ENCODE measurements around the gene PTPRG.
A peak's percentile ranks its signal among the peaks of the same experiment; 100 is the strongest.

The PTPRG gene

DNA sequence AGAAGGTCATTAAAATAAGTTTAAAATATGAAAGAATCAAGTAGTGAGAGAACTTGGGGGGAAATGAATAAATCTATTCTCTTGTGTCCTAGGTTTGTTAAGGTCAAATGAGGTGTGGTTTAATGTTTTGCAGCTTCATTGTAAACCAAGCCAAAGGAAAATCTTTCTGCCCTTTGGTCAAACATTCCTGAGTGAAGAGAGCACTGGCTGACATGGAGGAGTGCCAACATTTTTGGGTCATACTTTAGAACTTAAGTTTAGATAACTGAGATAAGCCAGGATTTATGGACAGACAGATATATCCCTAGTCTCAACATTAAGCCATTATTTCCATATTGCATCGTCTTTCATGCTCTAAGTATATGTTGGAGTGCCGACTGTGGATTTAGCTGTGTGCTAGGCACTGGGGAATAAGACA lies 66.4 kb downstream of the PTPRG start:
- H3K4me3 Mint-ChIP-seq, result no peak overlapping the region
- peaks cover 1% of the 10 kb centered on the region for H3K9me3 Mint-ChIP-seq
- no peaks in the 10 kb centered on the region for H3K36me3 Mint-ChIP-seq
- peaks cover 3% of the 10 kb centered on the region for H3K4me1 Mint-ChIP-seq
- no peaks in the 10 kb centered on the region for H3K27me3 Mint-ChIP-seq
- no peak for DNase-seq (ENCODE audit: low spot score in 2 of 2)
- no peak for ATAC-seq (ENCODE audit: low read depth)
- no peak overlapping the region for H3K27ac Mint-ChIP-seq

DNA sequence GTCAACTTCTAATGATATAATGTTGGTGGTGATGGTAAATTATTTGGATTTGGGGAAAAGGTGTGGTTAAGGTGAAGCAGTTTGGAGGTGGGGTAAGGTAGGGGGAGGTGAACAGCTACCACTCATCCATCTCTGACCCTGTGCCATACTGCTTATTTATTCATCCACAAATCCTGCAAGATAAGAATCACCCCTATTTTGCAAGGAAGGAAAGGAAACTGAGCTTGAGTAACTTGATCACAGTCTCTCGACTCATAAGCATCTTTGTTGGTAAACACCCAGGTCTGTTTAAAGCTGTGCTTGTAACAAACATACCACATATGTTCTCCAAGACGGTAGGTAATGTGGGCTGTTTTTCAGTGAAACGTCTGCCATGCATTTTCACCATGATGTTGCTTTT lies 67.3 kb downstream of the PTPRG start:
- H3K27me3 Mint-ChIP-seq, result no peaks in the 10 kb centered on the region
- DNase-seq (ENCODE audit: low spot score in 2 of 2) (no peak), ATAC-seq (ENCODE audit: low read depth) (no peak)
- no peak overlapping the region for H3K27ac Mint-ChIP-seq
- peaks cover 6% of the 10 kb centered on the region for H3K4me1 Mint-ChIP-seq
- no peaks in the 10 kb centered on the region for H3K36me3 Mint-ChIP-seq
- peaks cover 4% of the 10 kb centered on the region for H3K9me3 Mint-ChIP-seq
- H3K4me3 Mint-ChIP-seq, result no peak overlapping the region

DNA sequence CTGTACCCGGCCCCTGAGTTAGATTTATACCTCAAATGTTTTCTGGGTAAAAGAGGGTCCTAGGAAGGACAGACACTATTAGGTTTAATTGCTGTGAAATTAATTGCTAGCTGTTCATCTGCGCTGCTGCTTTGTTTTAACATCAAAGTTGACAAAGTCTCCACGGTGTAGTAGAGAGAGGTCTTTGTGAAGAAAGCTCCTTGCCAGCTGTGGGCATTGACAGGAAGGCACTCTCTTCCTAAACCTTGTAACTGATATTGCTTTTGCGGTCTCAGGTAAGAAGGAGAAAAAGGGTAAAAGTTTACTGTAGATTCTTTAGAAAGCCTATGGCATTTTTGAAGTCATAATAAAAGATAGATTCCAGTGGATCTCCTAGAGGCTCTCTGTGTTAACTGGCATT lies 68.1 kb downstream of the PTPRG start:
- DNase-seq (ENCODE audit: low spot score in 2 of 2), result no peak
- peaks cover 5% of the 10 kb centered on the region for H3K9me3 Mint-ChIP-seq
- H3K36me3 Mint-ChIP-seq, result no peaks in the 10 kb centered on the region
- no peak for ATAC-seq (ENCODE audit: low read depth)
- H3K27ac Mint-ChIP-seq, result no peak overlapping the region
- no peaks in the 10 kb centered on the region for H3K27me3 Mint-ChIP-seq
- no peak overlapping the region for H3K4me3 Mint-ChIP-seq
- H3K4me1 Mint-ChIP-seq, result peaks cover 6% of the 10 kb centered on the region

DNA sequence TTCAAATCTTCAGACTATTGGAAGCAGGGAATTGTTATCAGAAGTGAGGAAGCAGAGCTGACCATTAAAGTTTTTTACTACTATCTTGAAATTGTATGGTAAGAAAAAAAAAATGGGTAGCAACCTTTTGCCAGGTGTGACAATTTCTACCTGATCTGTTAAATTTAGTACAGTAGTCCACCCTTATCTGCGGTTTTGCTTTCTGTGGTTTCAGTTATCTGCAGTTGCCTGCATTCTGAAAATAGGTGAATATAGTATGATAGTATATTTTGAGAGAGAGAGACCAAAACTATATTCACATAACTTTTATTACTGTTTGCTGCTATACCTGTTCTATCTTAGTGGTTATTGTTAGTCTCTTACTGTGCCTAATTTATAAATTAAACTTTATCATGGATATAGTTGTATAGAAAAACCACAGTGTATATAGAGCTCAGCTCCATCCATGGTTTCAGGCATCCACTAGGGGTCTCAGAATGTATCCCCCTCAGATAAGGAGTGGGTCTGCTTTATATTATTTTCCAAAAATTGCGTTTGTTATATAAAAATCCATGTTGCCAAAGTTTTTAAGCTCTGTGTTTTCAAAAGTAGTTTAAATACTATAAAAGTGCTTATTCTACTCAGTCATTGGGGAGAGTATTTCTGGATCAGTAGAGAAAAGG lies 69.9 kb downstream of the PTPRG start:
- no peaks in the 10 kb centered on the region for H3K27me3 Mint-ChIP-seq
- H3K4me1 Mint-ChIP-seq, result peaks cover 6% of the 10 kb centered on the region
- DNase-seq (ENCODE audit: low spot score in 2 of 2) (no peak), ATAC-seq (ENCODE audit: low read depth) (no peak)
- H3K27ac Mint-ChIP-seq, result no peak overlapping the region
- no peak overlapping the region for H3K4me3 Mint-ChIP-seq
- H3K9me3 Mint-ChIP-seq, result peaks cover 3% of the 10 kb centered on the region
- H3K36me3 Mint-ChIP-seq, result no peaks in the 10 kb centered on the region

DNA sequence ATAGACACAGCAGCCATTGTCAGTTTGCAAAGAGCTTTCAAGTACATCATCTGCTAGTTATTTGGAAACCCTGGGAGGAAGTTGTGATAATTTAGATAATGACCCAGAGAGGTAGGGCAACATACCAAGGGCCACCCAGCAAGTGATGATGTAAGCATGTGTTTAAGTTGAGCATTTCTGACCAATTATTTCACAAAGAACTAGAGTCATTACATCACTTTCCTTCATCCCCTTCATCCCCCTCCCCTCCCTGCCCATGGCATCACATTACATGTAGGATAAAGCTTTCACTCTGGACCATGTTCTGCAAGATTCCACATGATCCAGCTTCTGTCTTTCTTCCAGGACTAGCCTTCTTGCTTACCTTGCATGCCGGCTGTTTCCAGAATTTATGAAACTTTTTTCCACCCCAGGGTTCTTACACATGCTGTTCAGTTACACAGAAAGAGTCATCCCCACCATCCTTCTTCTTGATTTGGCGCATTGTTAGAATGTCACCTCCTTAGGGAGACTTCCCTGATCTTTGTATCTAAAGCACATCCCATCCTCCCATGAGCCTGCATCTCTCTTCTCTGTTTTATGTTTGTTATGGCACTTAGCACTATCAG lies 71.3 kb downstream of the PTPRG start:
- Mint-ChIP-seq H3K27ac (no peak overlapping the region), H3K4me3 (no peak overlapping the region), H3K4me1 (peaks cover 16% of the 10 kb centered on the region), H3K36me3 (no peaks in the 10 kb centered on the region), H3K9me3 (peaks cover 3% of the 10 kb centered on the region), H3K27me3 (no peaks in the 10 kb centered on the region)
- no peak for ATAC-seq (ENCODE audit: low read depth)
- DNase-seq (ENCODE audit: low spot score in 2 of 2), result no peak

DNA sequence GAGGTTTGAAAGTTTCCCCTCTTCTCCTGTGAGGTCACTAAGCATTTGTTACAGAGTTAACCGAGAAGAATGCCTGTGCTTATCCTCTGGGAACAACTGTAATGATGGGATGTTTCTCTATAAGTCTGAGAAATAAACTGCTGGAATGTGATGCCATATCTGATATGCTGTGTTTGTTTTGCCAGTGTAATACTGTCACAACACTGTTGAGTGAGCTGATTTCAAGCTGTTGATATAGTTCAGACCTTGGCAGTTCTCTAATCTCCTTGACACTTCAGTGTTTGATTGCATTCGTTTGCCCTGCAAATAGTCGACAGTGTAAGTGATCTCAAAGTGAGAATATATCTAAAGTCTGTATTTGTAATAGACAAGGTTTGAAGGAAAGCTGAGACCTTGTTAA lies 73.3 kb downstream of the PTPRG start:
- H3K36me3 Mint-ChIP-seq, result no peaks in the 10 kb centered on the region
- H3K4me1 Mint-ChIP-seq, result peaks cover 16% of the 10 kb centered on the region
- DNase-seq (ENCODE audit: low spot score in 2 of 2), result no peak
- H3K4me3 Mint-ChIP-seq, result no peak overlapping the region
- H3K27me3 Mint-ChIP-seq, result no peaks in the 10 kb centered on the region
- no peak overlapping the region for H3K27ac Mint-ChIP-seq
- no peak for ATAC-seq (ENCODE audit: low read depth)
- H3K9me3 Mint-ChIP-seq, result peaks cover 3% of the 10 kb centered on the region

DNA sequence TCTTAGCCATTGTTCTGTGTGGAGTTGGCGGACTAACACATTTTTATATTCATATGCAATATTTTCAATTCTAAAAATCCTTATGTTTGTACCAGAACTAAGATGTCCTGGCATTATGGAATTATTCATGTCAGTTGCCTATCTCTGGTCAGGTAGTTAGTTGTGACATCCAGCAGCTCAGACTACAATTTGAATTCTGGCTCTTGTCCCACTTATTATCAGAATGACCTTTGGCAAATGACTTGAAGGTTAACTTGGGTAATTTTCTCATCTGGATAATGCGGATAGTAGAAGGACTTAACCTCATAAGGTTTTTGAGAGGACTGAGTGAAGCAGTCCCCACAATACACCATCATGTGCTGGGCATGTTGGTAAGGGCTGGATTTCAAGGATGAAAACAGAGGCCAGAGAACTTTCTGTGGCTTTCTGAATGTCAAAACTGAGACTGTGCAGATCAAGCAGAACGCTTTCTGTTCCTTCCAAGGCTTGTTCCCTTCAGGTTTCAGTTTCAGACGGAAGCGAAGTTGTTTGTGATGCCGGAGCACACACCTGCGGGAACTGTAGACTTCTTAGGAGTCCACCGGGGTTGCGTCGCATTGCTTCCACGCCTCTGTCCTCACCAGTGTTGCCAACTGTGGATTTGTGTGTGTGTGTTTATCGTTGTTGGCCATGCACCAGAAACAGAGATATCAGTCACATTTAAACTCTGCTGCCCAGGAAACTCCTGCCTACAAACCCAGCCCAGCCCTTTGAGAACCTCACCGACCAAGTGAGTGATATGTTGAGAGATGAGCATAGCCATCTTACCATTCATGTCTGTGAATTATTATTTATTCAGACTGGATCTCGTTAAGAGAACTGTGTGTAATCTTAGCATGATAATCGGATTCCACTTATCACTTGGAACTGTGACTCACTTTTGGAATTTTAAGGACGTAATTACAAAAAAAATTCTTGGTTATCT lies 76.0 kb downstream of the PTPRG start:
- DNase-seq (ENCODE audit: low spot score in 2 of 2) (peak; percentile 10 to 30), ATAC-seq (ENCODE audit: low read depth) (peak; percentile 95)
- H3K4me3 Mint-ChIP-seq, result peak overlapping the region; percentile 82
- no peaks in the 10 kb centered on the region for H3K36me3 Mint-ChIP-seq
- H3K27me3 Mint-ChIP-seq, result no peaks in the 10 kb centered on the region
- peak overlapping the region; percentile 87 for H3K27ac Mint-ChIP-seq
- H3K9me3 Mint-ChIP-seq, result peaks cover 5% of the 10 kb centered on the region
- peaks cover 18% of the 10 kb centered on the region for H3K4me1 Mint-ChIP-seq

DNA sequence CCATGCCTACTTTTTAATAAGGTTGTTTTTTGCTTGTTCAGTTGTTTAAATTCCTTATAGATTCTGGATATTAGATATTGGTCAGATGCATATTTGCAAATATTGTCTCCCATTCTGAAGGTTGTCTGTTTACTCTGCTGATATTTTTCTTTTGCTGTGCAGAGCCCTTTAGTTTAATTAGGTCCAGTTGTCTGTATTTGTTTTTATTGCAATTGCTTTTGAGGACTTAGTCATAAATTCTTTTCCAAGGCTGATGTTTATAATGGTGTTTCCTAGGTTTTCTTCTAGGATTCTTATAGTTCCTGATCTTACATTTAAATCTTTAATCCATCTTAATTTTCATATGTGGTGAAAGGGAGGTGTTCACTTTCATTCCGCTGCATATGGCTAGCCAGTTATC lies 77.4 kb downstream of the PTPRG start:
- Mint-ChIP-seq H3K9me3 (peaks cover 1% of the 10 kb centered on the region), H3K4me3 (peak overlapping the region; percentile 32), H3K36me3 (no peaks in the 10 kb centered on the region), H3K4me1 (peaks cover 15% of the 10 kb centered on the region), H3K27ac (no peak overlapping the region), H3K27me3 (no peaks in the 10 kb centered on the region)
- DNase-seq (ENCODE audit: low spot score in 2 of 2), result no peak
- ATAC-seq (ENCODE audit: low read depth), result no peak

DNA sequence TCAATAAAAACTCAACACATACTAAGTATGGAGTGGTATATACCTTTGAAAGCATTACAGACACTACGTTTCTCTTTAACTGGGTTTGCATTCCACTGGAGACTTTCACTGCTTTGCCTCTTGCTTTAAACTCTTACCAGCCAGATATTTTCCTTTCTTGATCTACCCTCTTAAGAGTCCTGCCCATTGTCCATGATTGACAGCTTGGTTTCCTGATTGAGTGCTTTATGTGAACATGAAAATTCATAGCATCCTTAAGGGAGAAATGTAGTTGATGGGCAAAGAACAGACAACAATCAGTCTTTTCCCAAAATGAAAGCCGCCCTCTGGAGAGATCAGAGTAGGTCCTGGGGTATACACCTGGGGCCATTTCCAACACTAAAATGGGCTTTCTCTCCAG lies 78.6 kb downstream of the PTPRG start:
- peaks cover 15% of the 10 kb centered on the region for H3K4me1 Mint-ChIP-seq
- ATAC-seq (ENCODE audit: low read depth), result no peak

DNA sequence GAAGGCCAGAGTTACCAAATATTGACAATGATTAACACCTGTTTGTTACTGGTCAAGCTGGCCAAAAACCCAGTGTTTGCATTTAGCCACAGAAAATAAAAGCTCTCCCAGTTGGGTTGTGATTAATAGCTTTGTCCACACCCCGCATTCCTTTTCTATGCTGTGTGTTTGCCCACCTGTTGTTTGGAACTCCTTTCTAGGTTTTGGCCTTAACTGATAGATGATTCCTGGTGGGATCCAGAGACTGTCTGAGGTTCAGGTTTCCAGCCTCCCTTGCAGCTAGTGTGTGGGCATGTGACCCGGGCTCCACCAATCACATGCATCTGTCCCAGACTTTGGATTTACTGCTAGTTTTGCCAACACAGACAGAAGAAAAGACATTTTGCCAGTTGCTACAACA lies 83.8 kb downstream of the PTPRG start:
- Mint-ChIP-seq H3K36me3 (no peaks in the 10 kb centered on the region), H3K27me3 (no peaks in the 10 kb centered on the region), H3K9me3 (peaks cover 1% of the 10 kb centered on the region), H3K4me3 (no peak overlapping the region), H3K4me1 (peaks cover 8% of the 10 kb centered on the region), H3K27ac (no peak overlapping the region)
- no peak for DNase-seq (ENCODE audit: low spot score in 2 of 2)
- no peak for ATAC-seq (ENCODE audit: low read depth)

More for the DNA sequence above, 78.6 kb downstream of the PTPRG start:
- H3K36me3 Mint-ChIP-seq, result no peaks in the 10 kb centered on the region
- H3K27me3 Mint-ChIP-seq, result no peaks in the 10 kb centered on the region
- H3K9me3 Mint-ChIP-seq, result peaks cover 1% of the 10 kb centered on the region
- no peak overlapping the region for H3K4me3 Mint-ChIP-seq
- H3K27ac Mint-ChIP-seq, result no peak overlapping the region
- DNase-seq (ENCODE audit: low spot score in 2 of 2), result no peak

DNA sequence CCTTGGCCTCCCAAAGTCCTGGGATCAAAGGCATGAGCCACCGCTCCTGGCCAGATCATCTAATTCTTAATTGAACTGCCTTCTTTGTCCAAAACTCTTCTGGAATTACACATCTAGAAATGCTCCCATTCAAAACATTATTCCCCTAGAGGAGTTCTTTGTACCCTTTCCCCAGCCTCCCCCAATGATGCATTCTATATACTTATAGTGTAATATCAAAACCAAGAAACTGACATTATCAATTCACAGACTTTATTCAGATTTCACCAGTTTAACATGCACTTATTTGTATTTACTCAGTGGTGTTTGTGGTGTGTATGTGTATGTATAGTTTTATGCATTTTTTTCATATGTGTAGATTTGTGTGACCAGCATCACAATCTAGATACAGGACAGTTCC lies 85.0 kb downstream of the PTPRG start:
- no peaks in the 10 kb centered on the region for H3K36me3 Mint-ChIP-seq

DNA sequence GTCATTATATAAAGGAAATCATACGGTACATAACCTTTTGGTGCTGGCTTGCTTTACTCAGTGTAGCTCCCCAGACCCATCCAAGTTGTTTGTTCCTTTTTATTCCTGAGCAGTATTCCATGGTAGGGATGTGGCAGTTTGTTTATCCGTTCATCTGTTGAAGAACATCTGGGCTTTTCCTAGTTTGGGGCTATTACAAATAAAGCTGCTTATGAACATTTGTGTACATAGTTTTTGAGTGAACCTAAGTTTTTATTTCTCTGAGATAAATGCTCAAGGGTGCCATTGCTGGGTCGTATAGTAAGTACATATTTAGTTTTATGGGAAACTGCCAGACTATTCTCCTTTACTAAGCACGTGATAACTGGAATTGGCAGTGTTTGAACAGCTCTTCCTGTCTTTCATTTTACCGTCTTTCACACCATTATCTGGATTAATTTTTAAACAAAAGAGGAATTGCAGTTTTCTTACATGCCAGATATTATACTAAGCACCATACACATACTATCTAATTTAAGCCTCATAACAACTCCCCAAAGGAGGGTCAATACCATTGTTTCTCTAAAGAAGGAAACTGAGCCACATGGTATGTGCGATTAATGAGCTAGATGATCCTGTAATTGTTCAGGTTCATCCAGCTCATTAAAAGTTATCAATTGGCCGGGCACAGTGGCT lies 85.6 kb downstream of the PTPRG start:
- Mint-ChIP-seq H3K27ac (no peak overlapping the region), H3K27me3 (no peaks in the 10 kb centered on the region), H3K4me3 (no peak overlapping the region), H3K4me1 (peaks cover 5% of the 10 kb centered on the region), H3K9me3 (no peaks in the 10 kb centered on the region), H3K36me3 (no peaks in the 10 kb centered on the region)
- ATAC-seq (ENCODE audit: low read depth) (no peak), DNase-seq (ENCODE audit: low spot score in 2 of 2) (no peak)

More for the DNA sequence above, 85.0 kb downstream of the PTPRG start:
- Mint-ChIP-seq H3K4me1 (peaks cover 5% of the 10 kb centered on the region), H3K9me3 (no peaks in the 10 kb centered on the region), H3K27me3 (no peaks in the 10 kb centered on the region), H3K4me3 (no peak overlapping the region), H3K27ac (no peak overlapping the region)
- ATAC-seq (ENCODE audit: low read depth) (no peak), DNase-seq (ENCODE audit: low spot score in 2 of 2) (no peak)

DNA sequence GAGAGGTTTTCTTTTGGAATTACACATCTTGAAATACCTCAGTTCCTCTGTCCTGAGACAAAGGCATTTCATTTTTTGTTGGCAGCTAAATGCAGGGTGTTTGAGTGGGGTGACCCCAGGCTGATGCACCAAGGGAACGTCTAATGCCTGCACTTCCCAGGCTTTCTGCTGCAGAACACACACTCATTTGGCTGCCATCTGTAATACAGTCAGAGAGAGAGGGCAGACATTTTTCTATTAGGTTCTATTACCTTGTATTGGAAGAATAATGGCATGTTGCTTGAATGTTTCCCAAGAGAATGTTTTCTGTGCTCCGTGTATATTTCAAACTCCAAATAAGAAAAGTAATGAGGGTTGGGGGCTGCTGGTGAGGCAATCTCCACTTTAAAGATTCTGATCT lies 87.1 kb downstream of the PTPRG start:
- H3K4me3 Mint-ChIP-seq, result no peak overlapping the region
- H3K9me3 Mint-ChIP-seq, result no peaks in the 10 kb centered on the region
- DNase-seq (ENCODE audit: low spot score in 2 of 2) (no peak), ATAC-seq (ENCODE audit: low read depth) (no peak)
- H3K27ac Mint-ChIP-seq, result no peak overlapping the region
- H3K4me1 Mint-ChIP-seq, result peaks cover 2% of the 10 kb centered on the region
- no peaks in the 10 kb centered on the region for H3K36me3 Mint-ChIP-seq
- H3K27me3 Mint-ChIP-seq, result no peaks in the 10 kb centered on the region
